HG03521 (cell line): ENCODE results near the gene BRD4.

ENCODE experiments used
- ATAC-seq: cut with Tn5 transposase; IDR thresholded peaks from one replicate; pipeline ENCODE4 v1.9.1; 2021; ENCODE audit warnings: mild to moderate bottlenecking, moderate library complexity; ENCODE audit not compliant: unreplicated experiment

BRD4 gene

DNA sequence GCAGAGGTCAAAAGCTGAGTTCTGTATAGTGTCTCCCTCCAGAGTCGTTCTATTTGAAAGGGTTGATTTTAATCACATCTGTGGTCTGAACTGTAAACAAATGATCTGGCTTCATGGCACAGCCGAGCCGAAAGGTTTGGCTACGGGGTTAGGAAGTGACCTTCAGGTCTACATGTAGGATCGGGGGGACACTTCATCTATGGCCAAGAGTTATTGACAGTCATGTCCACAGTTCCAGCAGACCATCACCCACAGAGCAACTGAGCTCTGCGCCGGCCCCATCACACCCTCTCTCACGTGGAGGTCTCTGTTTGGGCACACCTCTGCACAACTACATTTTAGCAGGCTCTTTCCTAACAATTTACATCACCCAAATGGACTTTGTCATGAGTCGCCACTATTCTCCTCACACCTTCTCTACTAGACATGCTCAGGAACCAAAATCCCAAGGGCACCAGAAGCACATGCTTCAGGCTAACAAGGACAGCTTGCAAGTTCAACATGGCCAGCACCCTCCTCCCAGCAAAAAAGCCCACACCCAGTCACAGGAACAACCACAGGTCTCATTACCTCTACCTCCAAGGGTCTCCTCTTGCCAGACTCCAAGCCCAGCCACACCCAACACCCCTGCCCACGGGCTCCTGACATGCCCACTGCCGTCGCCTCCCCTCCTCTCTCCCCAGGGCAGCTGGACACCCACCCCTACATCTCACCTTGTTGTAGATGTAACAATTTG is 64.0 kb downstream of the BRD4 start:
- no peak for ATAC-seq

DNA sequence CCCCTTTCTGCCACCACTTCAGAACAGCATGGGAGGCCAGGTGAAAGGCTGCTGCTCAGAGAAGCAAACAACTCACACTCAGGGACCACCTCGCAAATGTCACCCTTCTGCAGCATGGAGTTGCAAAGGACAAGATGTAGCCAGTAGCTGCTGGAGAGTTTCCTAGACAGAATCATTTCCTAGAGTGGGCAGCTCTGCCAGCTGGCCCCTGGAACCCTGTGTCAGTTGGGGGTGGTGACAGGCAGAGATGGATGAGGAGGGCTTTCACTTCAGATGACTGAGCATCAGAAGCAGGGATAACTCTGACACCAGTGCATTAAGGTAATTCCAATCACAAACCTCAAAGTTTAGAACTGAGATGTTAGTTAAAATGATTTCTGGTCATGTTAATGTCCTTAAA is 65.7 kb downstream of the BRD4 start:
- ATAC-seq = no peak

DNA sequence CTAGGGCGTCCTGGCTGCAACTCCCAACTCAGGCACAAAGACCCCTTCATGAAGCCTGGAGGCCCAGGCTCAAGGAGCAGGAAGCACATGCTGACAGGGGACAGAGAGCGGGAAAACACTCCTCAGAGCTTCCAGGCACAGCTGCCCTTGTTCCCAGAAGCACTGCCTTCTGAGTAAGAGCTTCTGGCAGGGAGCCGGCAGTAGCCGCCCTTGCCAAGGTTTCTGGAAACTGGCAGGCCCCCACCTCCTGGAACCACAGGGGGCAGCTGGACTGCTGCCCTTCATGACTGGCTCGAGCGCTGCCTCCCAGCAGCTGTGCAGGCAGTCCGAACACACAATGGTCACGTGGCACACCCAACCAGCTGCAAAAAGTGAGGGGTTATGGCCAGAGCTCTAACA is 66.5 kb downstream of the BRD4 start:
- ATAC-seq = no peak

DNA sequence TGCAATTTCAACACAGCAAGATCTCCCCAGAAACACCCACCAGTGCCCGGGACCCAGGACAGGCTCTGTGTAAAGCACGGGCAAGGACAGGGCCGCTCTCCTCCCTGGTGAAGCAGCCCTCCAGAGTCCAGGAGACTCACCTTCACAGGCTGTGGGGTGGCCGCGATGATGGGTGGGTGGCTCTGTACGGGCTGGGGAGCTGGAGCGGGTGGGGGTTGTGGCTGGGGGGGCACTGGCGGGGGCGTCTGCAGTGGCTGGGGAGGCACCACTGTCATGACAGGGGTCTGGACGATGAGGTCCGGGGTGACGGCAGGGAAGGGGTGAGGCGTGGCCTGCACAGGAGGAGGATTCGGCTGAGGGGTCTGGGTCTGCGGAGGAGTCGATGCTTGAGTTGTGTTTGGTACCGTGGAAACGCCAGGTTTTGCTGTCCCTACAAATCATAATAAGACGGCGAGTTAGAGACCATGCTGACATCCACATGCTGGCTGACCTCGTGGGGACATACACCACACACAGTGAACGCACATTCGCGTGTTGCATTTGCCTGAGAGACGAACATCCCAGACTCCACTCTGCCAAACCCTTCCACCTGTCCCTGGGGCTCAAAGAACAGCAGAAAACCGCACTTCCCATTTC is 67.0 kb downstream of the BRD4 start:
- ATAC-seq = no peak

DNA sequence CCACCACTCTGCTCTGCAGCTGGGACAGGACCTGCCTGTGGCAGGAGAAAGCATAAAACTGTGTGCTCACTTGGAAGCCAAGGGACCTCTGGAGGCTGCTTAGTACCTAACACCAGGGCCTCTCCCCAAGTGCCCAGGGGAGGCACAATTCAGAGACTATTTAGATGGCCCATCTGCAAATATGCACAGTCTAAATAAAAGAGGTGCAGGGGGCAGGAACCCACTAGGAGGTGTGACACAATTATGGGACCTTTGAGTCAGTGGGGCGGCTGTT is 67.5 kb downstream of the BRD4 start:
- ATAC-seq = no peak

DNA sequence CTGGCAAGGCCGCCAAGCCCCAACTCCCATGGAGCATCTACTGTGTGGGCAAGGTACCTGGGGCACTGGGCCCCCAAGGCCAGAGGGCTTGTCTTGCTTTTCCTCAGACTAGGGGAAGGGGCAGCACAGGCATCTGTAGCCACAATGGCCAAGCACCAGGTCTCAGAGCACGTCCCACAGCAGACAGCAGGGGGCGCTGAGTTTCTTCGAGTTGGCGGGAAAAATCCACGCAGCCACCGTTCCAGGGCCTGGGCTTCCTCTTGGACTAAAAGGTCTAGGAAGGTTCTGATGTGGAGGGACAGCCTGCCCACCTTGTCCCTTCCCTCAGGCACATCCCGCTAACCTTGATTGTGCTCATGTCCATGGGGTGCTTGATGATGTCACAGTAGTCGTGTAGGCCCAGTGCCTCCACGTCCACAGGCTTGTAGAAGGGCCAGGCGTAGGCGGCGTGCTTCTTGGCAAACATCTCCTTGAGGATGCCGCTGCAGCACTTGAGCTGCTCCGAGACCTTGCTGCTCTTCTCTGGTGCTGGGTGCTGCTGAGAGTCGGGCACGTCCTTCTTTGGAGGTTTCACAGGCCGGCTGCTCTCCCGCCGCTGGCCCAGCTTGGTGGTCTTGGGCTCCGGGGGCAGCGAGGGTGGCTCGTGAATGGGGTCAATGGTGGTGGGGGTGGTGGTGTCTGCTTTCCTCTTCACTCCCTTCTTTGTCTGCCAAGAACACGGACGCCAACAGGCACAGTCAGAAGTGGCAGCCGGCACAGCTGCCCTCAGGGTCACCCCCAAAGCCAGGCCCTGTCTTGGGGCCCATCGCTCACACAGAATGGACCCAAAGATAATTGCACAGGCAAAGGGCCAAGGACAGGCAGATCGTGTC is 68.0 kb downstream of the BRD4 start:
- no peak for ATAC-seq

DNA sequence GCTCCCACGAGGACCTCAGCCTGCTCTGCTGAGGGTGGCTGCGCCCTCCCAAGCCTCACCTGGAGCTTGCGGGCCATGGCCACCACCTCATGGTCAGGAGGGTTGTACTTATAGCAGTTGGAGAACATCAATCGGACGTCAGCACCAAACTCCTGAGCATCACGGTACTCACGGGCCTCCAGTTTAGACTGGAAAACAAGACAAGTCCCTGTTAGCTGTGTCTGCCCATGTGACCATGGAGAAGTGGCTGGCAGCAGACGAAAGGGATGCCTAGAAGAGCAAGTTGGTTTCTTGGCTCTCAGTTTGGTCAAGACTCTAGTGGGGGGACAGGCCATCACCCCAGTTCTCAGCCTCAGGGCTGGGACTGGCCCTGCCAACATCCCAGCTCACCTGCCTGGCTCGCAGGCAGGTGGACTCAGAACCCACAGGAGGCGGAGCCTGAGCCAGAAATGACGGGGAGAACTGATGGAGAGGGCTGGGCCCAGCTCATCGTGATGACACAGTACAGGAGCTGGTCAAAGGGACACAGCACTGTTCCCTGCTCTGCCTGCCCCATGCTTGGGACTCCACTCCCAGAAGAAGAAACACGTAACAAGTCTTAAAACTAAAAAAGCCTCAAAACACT is 68.9 kb downstream of the BRD4 start:
- ATAC-seq = no peak

DNA sequence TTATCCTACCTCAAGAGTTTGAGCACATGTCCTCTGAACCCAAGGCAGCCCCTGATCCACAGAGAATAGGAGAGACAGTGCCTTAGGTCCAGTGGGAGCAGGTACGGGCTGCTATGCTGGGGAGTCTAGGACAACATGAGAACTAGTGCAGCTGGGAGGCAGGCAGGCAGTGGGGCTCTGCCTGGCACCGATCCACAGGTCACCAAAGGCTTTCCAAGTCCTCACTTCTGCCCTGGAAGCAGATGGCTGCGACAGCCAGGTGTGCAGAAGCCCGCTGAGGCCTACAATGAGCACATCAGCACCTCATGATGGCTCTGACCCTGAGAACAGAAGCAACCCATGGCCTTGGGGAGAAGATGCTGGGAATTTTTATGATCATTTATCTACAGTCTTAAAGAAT is 70.3 kb downstream of the BRD4 start:
- ATAC-seq = no peak

DNA sequence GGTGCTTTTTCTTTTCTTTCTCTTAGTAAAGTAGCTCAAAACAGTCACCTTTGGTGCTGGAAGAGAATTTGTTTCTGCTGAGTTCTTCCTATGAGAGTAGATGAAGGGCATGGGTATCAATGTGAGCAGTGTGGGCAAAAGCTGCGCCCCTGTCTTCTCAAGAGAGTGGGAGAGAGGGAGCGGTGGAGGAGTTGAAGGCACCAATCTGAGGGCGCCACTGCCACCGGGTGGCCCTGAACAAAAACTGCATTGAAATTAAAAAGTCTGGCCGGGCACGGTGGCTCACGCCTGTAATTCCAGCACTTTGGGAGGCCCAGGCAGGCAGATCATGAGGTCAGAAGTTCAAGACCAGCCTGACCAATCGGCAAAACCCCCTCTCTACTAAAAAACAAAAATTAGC is 71.4 kb downstream of the BRD4 start:
- no peak for ATAC-seq

DNA sequence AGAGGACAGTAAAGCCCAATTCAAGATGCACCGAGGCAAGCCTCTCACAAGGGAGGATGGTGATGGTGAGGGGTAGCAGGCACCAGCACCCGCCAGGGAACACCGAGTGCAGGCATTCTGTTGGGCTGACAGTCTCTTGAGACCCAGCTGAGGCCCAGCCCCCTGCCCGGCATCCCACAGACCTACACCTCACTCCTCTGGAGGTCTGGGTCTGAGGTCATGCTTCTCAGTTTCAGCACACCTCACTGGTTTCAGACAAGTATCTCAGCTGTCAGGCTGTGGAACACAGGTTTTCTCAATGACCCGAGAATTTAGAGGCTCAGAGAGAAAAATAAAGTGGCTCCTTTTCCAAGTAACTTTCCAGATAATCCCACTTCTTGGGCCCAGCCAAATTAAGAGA is 72.4 kb downstream of the BRD4 start:
- ATAC-seq = no peak

DNA sequence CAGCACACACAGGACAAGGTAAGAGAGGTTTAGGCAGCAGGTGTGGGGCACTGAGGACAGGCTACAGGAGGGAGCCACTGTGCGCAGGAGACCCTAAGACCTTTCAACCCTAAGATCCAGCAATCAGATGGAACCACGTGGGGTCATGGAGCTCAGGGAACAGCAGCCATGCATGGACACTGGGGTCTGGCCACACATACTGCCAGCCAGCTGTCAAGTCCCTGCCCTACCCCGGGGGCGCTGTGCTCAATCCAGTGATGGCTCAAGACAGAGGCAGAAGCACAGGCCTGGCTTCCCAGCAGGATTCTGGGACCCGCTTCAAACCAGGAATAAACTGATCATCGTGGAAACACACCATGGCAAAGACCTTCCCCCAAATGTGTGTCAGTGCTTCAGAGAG is 74.6 kb downstream of the BRD4 start:
- no peak for ATAC-seq

DNA sequence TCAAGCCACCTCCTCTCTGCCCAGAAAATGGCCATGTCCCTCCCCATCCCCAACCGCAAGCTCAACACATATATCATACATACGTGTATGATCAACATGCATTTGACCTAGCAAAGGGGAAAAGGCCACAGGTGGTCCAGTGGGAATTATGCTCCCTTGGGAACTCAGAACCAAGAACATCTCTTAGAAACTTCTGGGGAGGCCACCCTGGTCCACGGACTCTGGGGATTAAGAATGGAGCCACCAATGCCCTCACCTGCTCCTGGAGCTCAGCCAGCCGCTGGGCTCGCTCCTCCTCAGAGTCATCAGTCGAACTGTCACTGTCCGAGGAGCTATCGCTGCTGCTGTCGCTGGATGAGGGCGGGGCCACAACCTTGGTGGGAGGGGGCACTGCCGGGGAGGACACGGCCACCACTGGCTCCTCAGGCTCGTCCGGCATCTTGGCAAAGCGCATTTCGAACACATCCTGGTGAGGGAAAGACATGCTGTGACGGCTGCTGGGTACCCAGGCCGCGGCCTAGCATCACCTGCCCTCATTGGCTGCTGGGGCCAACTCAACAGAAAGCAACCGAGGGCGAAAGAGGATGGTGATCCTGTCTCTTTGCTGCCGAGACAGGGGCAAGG is 75.5 kb downstream of the BRD4 start:
- ATAC-seq = no peak

DNA sequence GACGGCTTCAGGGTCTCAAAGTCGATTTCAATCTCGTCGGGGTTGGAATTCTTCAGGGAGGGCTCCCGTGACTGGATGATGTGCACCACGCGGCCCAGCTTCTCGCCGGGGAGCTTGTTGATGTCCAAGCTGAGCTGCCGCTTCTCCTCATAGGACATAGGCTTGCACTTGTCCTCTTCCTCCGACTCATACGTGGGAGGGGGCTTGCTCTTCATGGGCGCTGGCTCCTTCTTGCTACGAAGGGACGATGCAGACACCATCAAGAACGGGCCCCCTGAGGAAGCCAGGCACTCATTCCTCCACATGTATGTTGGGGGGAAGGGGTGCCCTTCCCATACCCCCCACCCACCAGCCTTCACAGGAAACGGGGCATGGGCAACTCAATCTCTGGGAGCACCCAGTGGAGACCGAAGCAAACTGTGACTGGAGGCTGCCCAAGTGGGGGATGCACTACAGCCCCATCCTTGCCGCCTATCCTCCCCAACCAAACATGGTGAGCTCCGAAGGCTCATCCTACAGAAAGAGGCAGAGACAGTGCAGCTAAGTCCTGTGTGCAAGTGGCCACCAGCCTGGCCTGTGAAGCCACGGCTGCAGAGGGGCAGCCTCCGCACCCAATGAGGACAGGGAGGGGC is 76.9 kb downstream of the BRD4 start:
- no peak for ATAC-seq

DNA sequence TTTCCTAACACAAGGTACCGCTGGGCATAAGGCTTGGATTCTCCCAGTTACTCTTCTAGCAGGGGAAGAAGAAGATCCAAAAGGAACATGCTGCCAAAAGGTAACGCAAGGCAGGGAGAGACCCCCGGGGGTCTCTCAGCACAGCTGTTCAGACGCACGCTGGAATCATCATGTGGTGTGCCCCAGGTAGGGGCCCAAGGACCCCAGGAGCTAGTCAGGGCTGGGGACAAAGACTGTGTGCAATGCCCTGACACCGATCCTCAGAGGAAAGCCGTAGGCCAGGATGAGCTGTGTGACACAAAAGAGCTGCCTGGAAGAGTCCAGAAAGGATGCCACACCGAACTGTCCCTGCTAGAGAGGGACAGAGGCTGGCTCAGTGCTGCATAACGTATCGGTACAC is 77.8 kb downstream of the BRD4 start:
- ATAC-seq = no peak

DNA sequence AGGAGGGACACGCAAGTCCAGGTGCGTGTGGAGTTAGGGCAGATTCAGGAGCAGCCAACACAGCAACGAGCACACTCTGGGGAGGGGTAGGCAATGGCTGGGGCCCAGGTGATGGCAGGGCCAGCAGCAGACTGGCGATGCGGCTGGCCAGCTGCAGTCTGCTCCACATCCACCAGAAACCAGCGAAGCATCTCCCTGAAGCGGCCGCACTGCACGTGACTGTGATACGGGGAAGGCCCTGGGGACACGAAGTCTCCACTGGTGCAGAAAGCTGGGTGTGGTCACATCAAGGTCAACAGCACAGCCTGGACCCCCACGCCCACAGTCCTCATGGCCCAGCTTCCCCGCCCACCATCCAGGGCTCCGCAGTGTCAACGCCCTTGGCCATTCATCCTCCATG is 78.8 kb downstream of the BRD4 start:
- ATAC-seq = no peak

DNA sequence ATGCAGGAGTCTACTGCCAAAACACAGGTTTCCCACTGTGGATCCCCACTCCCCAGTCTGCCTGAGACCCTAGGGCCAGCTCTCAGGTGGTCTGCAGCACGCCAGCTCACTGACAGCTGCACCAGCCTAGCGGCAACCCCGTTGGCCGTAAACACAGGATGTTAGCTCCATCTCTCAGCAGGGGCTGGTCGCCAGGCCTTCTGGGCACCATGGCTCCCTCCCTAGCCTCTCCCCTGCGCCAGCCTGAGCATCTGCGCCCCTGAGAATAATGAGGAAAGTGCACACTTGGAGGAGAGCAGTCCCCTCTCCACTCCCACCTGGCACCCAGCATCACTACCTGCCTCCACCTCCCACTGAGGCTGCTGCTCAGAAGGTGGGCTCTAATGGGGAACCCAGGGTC is 79.3 kb downstream of the BRD4 start:
- ATAC-seq = no peak

DNA sequence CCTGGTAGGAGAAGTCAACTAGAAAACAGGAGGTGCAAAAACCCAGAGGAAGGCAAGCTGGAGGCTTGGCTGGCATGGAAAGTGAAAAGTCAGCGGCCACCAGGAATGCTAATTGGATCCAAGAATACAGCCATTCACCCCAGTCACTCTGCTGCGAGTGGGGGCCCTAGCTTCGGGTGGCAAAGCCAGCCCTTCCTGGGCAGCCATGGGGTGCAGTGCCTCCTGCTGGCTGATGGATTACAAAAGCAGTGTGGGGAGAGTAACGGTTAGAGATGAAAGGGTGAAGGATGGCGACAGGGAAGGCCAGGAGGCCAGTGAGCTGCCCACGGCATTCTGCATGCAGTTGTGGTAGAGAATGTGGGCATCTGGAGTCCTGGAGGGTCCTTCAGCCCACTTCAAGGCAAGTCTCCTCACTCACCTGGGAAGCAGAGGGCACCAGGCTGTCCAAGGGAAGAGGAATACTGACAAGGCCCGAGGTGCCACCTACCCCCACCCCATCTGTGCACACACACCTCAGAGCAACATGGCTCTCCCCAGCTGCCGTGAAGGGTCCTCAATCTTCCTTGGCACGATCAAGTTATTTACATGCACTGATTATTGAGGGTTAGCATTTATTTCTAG is 79.8 kb downstream of the BRD4 start:
- no peak for ATAC-seq

DNA sequence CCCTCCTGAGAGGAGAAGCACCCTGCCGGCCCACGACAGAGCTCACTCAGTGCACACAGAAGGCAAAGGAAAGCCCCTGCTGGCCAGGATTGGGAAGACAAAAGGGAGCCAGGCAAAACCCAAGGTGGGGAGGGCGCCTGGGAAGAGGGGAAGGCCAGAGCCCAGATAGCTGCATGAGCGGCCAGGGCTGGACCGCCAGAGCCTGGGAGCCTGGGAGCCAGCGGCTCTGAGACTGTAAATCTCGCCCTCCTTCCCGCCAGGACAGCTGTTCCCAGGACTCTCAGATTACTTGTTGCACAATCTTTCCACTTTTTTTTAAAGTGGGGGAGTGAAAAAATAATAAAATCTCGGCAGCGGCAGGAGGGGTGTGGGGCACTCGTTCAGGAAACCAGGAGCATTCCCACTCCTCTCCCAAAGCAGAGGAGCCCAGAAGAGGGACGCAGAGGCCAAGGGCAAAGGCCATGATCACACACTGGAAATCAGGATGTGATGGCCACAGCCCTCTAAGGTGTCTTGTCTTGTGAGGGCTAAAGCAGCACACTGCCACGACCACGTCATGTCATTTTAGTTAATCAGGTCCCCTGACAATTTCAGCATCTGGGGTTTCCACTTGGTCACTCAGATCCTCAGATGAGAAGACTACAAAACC is 80.5 kb downstream of the BRD4 start:
- no peak for ATAC-seq

DNA sequence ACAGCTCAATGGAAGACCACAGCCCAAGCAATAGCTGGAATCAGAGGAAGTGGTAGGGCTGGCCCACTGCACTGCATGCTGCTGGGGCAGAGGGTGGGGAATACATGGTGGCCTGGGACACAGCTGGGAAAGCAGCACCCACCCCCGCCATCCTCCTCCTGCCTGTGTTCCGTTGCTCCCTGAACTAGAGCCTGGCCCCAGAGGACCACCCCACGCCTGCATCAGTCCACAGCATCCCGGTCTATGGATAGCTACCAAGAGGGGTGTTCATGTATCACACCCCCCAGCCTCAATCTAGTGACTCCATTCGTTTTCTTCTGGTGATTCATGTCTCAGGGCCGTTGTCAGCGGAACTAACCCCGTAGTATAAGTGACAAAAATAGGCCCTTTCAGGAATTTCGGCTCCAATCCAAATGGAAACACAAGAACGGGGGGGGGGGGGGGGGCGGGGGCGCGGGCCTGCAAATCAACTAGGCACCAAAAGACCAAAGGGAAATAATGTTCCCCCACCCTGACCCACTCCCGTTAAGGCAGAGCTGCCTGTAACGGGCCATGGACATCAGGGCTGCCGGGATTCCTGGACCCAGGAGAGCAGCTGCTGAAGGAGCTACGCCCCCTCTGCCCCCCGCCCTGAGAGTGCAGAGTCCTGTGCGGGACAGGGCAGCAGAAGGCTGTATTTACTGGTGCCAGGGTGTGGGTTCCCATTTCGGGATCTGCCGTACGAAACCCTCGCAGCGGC is 81.2 kb downstream of the BRD4 start:
- no peak for ATAC-seq
